Fibroblast of lung (primary cell): ENCODE measurements around the gene SLC35F3. TPM values are rescaled to one million over a fixed set of nuclear protein-coding genes. Genes with fewer than 3 reads are reported as not detected.

Source experiments
- DNase-seq, 2 donors: peaks; one replicate each; pipeline versions ENCODE4 v3.0.0 to v3.0.0-alpha.2; 2010; ENCODE audit warnings: low read depth in 2 of 2
- H2AFZ ChIP-seq: 2 replicates; pipeline ENCODE4 v1.5.1; 2012; ENCODE audit warnings: low read length, control low read depth, inconsistent platforms
- H3K27ac ChIP-seq: 2 replicates; pipeline ENCODE4 v1.5.1; 2011; ENCODE audit warnings: low read length, control low read depth; ENCODE audit not compliant: insufficient read depth
- H3K27me3 ChIP-seq: 2 replicates; pipeline ENCODE4 v1.5.1; 2011; ENCODE audit warnings: mild to moderate bottlenecking, low read length; ENCODE audit not compliant: control insufficient read depth, insufficient read depth
- H3K36me3 ChIP-seq: 2 replicates; pipeline ENCODE4 v1.5.1; 2011; ENCODE audit warnings: low read length; ENCODE audit not compliant: control insufficient read depth, insufficient read depth
- H3K4me1 ChIP-seq: 2 replicates; pipeline ENCODE4 v1.5.1; 2011; ENCODE audit warnings: low read length; ENCODE audit not compliant: control insufficient read depth, insufficient read depth; ENCODE audit errors: extremely low read depth
- H3K4me2 ChIP-seq: 2 replicates; pipeline ENCODE4 v1.5.1; 2011; ENCODE audit warnings: low read length, control low read depth; ENCODE audit not compliant: insufficient read depth; ENCODE audit errors: extremely low read depth
- H3K4me3 ChIP-seq, 4 experiments: fragments of 200-600 bp in 1 of 4; sonication (generic) in 1 of 4; replicated peaks in 1 of 4; 2 replicates each; pipeline ENCODE4 v1.5.1; 2011 to 2016; ENCODE audit warnings: low read length in 4 of 4, low read depth in 3 of 4, mild to moderate bottlenecking in 3 of 4, control low read depth in 2 of 4, inconsistent platforms in 1 of 4, mixed read lengths in 1 of 4; ENCODE audit not compliant: insufficient read depth in 1 of 4; ENCODE audit errors: control extremely low read depth in 1 of 4
- H3K79me2 ChIP-seq: 2 replicates; pipeline ENCODE4 v1.5.1; 2012; ENCODE audit warnings: mild to moderate bottlenecking, low read length, inconsistent platforms; ENCODE audit not compliant: control insufficient read depth, insufficient read depth
- H3K9ac ChIP-seq: 2 replicates; pipeline ENCODE4 v1.5.1; 2011; ENCODE audit warnings: mild to moderate bottlenecking, low read length, control low read depth; ENCODE audit not compliant: insufficient read depth
- H3K9me3 ChIP-seq: 2 replicates; pipeline ENCODE4 v1.5.1; 2012; ENCODE audit warnings: low read depth, low read length; ENCODE audit not compliant: control insufficient read depth, insufficient read depth
- H4K20me1 ChIP-seq: 2 replicates; pipeline ENCODE4 v1.5.1; 2011; ENCODE audit warnings: low read length; ENCODE audit not compliant: control insufficient read depth, insufficient read depth; ENCODE audit errors: extremely low read depth
- EZH2 ChIP-seq: IDR thresholded peaks from 2 replicates; pipeline ENCODE4 v1.5.1; 2012; ENCODE audit warnings: low read length, control low read depth, mild to moderate bottlenecking; ENCODE audit errors: missing control alignments
- polyA plus RNA-seq, 2 donors: library from polyadenylated mRNA; depleted of rRNA in 1 of 2; stranded (reverse) in 1 of 2; unstranded in 1 of 2; fragments of >200 nt; gene quantifications; 2 replicates each; pipeline ENCODE4 v1.2.1, GENCODE V29; 2011 to 2012; ENCODE audit warnings: missing spikeins in 1 of 2
- total RNA-seq: library from RNA; depleted of rRNA; stranded (reverse); fragments of >200 nt; gene quantifications from 2 replicates; pipeline ENCODE4 v1.2.1, GENCODE V29; 2014
- TF ChIP-seq, protein P1 (sequence below), 2 donors: IDR thresholded peaks in 1 of 2; conservative IDR thresholded peaks in 1 of 2; 1 replicate in 1 of 2; 2 replicates in 1 of 2; pipeline ENCODE4 v1.5.1; 2011 to 2012; ENCODE audit warnings: low read length in 2 of 2, control low read depth in 1 of 2, inconsistent platforms in 1 of 2, low read depth in 1 of 2, mild to moderate bottlenecking in 1 of 2

SLC35F3 gene
- total and polyA plus RNA-seq, 2 donors (not counting 1 experiment from before 2014, with no cell fraction given): not detected

DNA sequence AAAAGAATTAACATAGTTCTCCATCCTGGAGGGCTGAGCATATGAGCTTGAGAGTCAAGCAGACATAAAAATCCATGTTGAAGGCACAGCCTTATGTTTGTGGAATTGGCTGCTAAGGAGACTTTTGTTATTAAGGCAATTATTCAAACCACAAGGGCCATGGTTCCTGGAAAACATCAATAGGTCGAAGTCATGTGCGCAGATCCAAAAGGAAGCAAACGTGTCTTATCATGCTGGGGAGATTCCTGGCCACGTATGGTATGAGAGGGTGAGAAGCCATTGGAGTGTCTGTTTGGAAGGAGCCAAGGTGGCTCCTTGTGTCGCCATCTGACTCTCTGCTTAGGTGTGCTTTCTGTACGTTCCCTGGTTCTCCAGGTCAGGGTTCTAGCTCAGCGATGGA, 406.9 kb downstream of the SLC35F3 start:
- H3K9ac ChIP-seq: no peak overlapping the region
- H4K20me1 ChIP-seq: no peaks in the 10 kb centered on the region
- no peak overlapping the region for H3K27ac ChIP-seq
- H2AFZ ChIP-seq: no peak overlapping the region
- no peaks in the 10 kb centered on the region for H3K4me1 ChIP-seq
- H3K27me3 ChIP-seq: no peaks in the 10 kb centered on the region
- no peaks in the 10 kb centered on the region for H3K79me2 ChIP-seq
- H3K4me3 ChIP-seq: no peak overlapping the region
- TF ChIP-seq, protein P1, sequence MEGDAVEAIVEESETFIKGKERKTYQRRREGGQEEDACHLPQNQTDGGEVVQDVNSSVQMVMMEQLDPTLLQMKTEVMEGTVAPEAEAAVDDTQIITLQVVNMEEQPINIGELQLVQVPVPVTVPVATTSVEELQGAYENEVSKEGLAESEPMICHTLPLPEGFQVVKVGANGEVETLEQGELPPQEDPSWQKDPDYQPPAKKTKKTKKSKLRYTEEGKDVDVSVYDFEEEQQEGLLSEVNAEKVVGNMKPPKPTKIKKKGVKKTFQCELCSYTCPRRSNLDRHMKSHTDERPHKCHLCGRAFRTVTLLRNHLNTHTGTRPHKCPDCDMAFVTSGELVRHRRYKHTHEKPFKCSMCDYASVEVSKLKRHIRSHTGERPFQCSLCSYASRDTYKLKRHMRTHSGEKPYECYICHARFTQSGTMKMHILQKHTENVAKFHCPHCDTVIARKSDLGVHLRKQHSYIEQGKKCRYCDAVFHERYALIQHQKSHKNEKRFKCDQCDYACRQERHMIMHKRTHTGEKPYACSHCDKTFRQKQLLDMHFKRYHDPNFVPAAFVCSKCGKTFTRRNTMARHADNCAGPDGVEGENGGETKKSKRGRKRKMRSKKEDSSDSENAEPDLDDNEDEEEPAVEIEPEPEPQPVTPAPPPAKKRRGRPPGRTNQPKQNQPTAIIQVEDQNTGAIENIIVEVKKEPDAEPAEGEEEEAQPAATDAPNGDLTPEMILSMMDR (conservative IDR thresholded peaks at IDR 0.05 in 1 of 2, IDR thresholded peaks at IDR 0.05 in 1 of 2; ENCODE audit: low read depth in 1 of 2, low read length in 2 of 2): no peak
- no peak for TF ChIP-seq EZH2
- H3K4me2 ChIP-seq: no peak overlapping the region
- no peaks in the 10 kb centered on the region for H3K36me3 ChIP-seq
- H3K9me3 ChIP-seq: no peaks in the 10 kb centered on the region
- no peak for DNase-seq

DNA sequence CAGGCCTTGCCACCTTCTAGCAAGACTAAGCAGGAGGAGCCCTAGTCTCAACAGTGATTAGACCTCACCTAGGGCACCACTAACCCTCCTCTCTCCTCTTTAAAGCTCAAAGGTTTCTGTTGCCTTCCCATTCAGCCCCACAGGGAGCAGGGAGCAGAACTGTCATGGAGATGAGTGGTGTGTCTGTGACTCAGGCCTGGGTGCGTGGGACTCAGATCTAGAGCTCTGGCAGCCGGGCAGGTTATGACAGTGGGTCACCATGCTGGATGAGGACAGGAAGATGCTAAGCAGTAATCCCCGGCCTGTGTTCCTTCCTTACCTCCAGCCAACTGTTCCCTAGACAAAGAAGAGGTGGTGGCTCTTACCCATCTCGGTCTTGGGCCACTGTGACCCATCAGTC, 408.7 kb downstream of the SLC35F3 start:
- TF ChIP-seq, protein P1 (conservative IDR thresholded peaks at IDR 0.05 in 1 of 2, IDR thresholded peaks at IDR 0.05 in 1 of 2; ENCODE audit: low read depth in 1 of 2, low read length in 2 of 2): no peak
- Histone ChIP-seq H3K4me3 (no peak overlapping the region), H3K27me3 (no peaks in the 10 kb centered on the region), H3K4me1 (no peaks in the 10 kb centered on the region), H4K20me1 (no peaks in the 10 kb centered on the region), H3K36me3 (no peaks in the 10 kb centered on the region), H3K9me3 (no peaks in the 10 kb centered on the region), H2AFZ (no peak overlapping the region), H3K4me2 (no peak overlapping the region), H3K79me2 (no peaks in the 10 kb centered on the region), H3K27ac (no peak overlapping the region), H3K9ac (no peak overlapping the region)
- no peak for DNase-seq

DNA sequence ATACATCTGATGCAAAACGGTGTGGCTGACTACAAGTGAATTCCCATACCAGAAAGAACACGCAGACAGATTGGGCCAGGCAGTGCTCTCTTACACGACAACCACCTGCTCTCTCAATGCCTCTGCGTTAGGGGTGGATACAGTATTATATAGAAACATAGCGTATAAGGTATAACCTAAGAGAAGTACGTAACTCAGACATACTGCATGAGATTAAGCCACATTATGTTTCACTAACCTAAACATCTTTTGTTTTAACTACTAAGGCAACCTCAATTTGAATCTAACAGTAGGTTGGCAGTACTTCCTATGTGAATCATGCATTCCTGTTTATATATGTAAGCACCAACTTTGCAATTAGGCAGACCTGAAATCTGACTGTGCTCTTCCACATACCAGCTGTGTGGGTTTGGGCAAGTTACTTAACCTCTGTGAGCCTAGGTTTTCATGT, 410.6 kb downstream of the SLC35F3 start:
- peak; percentile 35 to 77 for DNase-seq
- Histone ChIP-seq H3K4me3 (no peak overlapping the region), H3K4me2 (no peak overlapping the region), H3K27me3 (no peaks in the 10 kb centered on the region), H3K9me3 (no peaks in the 10 kb centered on the region), H3K4me1 (no peaks in the 10 kb centered on the region), H3K9ac (no peak overlapping the region), H3K36me3 (no peaks in the 10 kb centered on the region), H3K79me2 (no peaks in the 10 kb centered on the region), H4K20me1 (no peaks in the 10 kb centered on the region), H2AFZ (no peak overlapping the region), H3K27ac (no peak overlapping the region)
- TF ChIP-seq EZH2: no peak
- TF ChIP-seq, protein P1 (conservative IDR thresholded peaks at IDR 0.05 in 1 of 2, IDR thresholded peaks at IDR 0.05 in 1 of 2; ENCODE audit: low read depth in 1 of 2, low read length in 2 of 2): no peak
